ENCODE data around the gene SSX4B.
"Not testable (repeated sequence)": the region's sequence is repeated elsewhere in the genome, so short reads cannot be mapped to it uniquely, and the experiment has no call there.

Gene SSX4B

DNA sequence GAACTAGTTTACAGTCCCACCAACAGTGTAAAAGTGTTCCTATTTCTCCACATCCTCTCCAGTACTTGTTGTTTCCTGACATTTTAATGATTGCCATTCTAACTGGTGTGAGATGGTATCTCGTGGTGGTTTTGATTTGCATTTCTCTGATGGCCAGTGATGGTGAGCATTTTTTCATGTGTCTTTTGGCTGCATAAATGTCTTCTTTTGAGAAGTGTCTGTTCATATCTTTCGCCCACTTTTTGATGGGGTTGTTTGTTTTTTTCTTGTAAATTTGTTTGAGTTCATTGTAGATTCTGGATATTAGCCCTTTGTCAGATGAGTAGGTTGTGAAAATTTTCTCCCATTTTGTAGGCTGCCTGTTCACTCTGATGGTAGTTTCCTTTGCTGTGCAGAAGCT is 14.8 kb downstream of the SSX4B start:
- not testable (repeated sequence) for H3K36me3 ChIP-seq (ENCODE audit: low read length); H3K9me2 ChIP-seq (replicated peaks; ENCODE audit: insufficient read depth, low read length); H3K27ac ChIP-seq (ENCODE audit: low read depth, low read length); H4K20me1 ChIP-seq (ENCODE audit: low read depth, low read length); H3K9me3 ChIP-seq (ENCODE audit: insufficient read depth, low read length); H3F3A ChIP-seq (ENCODE audit: insufficient read depth); H3K4me2 ChIP-seq (ENCODE audit: low read depth, low read length, poor library complexity, severe bottlenecking); H3K9ac ChIP-seq (ENCODE audit: low read length); H3K79me2 ChIP-seq (ENCODE audit: insufficient read depth, low read length); H2AFZ ChIP-seq (ENCODE audit: low read depth, low read length, severe bottlenecking); H3K4me3 ChIP-seq (ENCODE audit: insufficient read depth, low read length, poor library complexity, severe bottlenecking); H3K27me3 ChIP-seq (ENCODE audit: low read length)

DNA sequence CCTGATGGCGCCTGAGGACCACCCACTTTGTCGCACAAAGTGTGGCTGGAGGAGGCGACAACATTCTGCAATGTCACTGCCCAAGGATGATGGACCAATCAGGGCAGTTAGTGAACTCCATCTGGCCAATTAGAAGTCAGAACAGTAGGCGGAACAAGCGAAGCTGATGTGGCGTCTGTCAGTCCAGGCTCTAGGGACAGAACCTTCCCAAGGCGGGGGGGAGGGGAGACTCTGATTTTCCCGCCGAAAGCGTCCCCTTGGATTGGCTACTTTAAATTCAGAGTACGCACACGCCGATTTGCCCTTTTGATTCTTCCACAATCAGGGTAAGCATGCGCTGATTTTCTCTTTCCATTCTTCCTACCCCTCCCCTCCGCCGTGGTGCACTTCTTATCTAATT is 28.5 kb downstream of the SSX4B start, which contains the start of gene SSX4:
TSS of gene SSX4 (plus strand) at position 301 of the 400 bp plus-strand sequence. CDS start 515 bp downstream, outside the sequence.
- H3K79me2 ChIP-seq (ENCODE audit: insufficient read depth, low read length); H3K9me2 ChIP-seq (replicated peaks; ENCODE audit: insufficient read depth, low read length); H2AFZ ChIP-seq (ENCODE audit: low read depth, low read length, severe bottlenecking); H3K9me3 ChIP-seq (ENCODE audit: insufficient read depth, low read length); H4K20me1 ChIP-seq (ENCODE audit: low read depth, low read length); H3K9ac ChIP-seq (ENCODE audit: low read length); H3F3A ChIP-seq (ENCODE audit: insufficient read depth); H3K27me3 ChIP-seq (ENCODE audit: low read length); H3K27ac ChIP-seq (ENCODE audit: low read depth, low read length); H3K36me3 ChIP-seq (ENCODE audit: low read length); H3K4me3 ChIP-seq (ENCODE audit: insufficient read depth, low read length, poor library complexity, severe bottlenecking); H3K4me2 ChIP-seq (ENCODE audit: low read depth, low read length, poor library complexity, severe bottlenecking): not testable (repeated sequence)

DNA sequence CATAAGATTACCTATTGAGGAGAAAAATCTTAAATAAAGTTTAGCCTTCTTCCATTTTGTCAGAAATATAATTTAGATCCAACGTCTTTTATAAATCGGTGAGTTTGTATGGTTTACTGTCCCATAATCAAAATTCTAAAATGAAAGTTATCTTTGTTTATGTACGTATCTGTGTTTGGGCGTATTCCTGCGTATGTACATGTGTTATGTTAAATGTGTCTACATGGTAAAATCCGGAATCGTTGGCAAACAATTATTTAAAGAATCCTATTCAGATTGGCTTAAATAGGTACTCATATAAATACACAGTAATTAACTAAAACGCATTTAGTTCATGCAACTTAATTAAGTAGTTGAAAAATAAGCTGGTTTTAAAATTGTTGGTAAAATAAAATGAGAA is 41.4 kb downstream of the SSX4B start:
- not testable (repeated sequence) for H3K27ac ChIP-seq (ENCODE audit: low read depth, low read length); H3F3A ChIP-seq (ENCODE audit: insufficient read depth); H3K4me2 ChIP-seq (ENCODE audit: low read depth, low read length, poor library complexity, severe bottlenecking); H3K36me3 ChIP-seq (ENCODE audit: low read length); H3K9me2 ChIP-seq (replicated peaks; ENCODE audit: insufficient read depth, low read length); H4K20me1 ChIP-seq (ENCODE audit: low read depth, low read length); H3K27me3 ChIP-seq (ENCODE audit: low read length); H3K79me2 ChIP-seq (ENCODE audit: insufficient read depth, low read length); H3K9ac ChIP-seq (ENCODE audit: low read length); H3K4me3 ChIP-seq (ENCODE audit: insufficient read depth, low read length, poor library complexity, severe bottlenecking); H3K9me3 ChIP-seq (ENCODE audit: insufficient read depth, low read length); H2AFZ ChIP-seq (ENCODE audit: low read depth, low read length, severe bottlenecking)

DNA sequence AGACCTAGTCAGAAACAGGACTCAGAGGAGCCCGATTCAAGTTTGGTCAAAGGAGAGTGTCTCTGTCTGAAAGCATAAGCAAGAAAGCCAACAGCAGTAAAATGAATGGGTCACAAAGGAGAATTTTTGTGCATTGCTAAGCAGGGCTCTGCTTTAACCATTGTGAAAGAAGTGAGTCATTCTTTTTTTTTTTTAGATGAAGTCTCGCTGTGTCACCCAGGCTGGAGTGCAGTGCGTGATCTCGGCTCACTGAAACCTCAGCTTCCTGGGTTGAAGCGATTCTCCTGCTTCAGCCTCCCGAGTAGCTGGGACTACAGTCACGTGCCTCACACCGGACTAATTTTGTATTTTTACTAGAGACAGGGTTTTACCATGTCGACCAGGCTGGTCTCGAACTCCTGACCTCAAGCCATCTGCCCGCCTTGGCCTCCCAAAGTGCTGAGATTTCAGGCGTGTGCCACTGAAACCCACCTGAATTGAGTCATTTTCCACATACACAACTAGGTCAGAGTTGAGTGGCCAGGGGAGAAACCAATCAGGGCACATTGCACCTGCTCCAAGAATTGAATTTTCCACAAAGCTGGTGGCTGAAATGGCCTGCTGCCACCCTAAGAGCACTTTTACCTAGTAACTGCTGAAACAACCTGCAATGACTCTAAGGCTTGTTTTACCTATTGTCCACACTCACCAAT is 43.9 kb downstream of the SSX4B start:
- H3K27me3 ChIP-seq (ENCODE audit: low read length); H3K27ac ChIP-seq (ENCODE audit: low read depth, low read length); H3K9ac ChIP-seq (ENCODE audit: low read length); H3K9me2 ChIP-seq (replicated peaks; ENCODE audit: insufficient read depth, low read length); H3K4me2 ChIP-seq (ENCODE audit: low read depth, low read length, poor library complexity, severe bottlenecking); H3K36me3 ChIP-seq (ENCODE audit: low read length); H3K9me3 ChIP-seq (ENCODE audit: insufficient read depth, low read length); H2AFZ ChIP-seq (ENCODE audit: low read depth, low read length, severe bottlenecking); H3K4me3 ChIP-seq (ENCODE audit: insufficient read depth, low read length, poor library complexity, severe bottlenecking); H4K20me1 ChIP-seq (ENCODE audit: low read depth, low read length); H3K79me2 ChIP-seq (ENCODE audit: insufficient read depth, low read length); H3F3A ChIP-seq (ENCODE audit: insufficient read depth): not testable (repeated sequence)

DNA sequence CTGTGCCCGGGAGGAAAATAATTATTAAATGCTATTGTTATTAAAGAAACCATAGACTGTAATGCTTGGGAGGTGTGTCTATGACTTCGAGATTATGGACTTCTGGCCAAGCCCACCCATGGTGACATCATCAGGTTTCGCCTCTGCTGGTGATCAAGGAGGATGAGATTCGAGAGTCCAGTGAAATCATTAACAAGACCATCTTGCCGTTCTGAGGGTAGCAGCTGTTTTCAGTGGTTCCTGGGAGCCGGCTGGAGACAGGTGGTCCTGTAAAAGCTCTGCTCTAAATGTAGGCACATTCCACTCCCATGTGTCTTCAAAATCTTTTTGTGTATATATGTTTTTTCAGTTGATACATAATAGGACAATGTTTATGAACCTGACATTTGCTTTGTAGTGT is 52.5 kb downstream of the SSX4B start:
- not testable (repeated sequence) for H3K9ac ChIP-seq (ENCODE audit: low read length); H3F3A ChIP-seq (ENCODE audit: insufficient read depth); H3K4me3 ChIP-seq (ENCODE audit: insufficient read depth, low read length, poor library complexity, severe bottlenecking); H3K27ac ChIP-seq (ENCODE audit: low read depth, low read length); H2AFZ ChIP-seq (ENCODE audit: low read depth, low read length, severe bottlenecking); H3K4me2 ChIP-seq (ENCODE audit: low read depth, low read length, poor library complexity, severe bottlenecking); H3K27me3 ChIP-seq (ENCODE audit: low read length); H4K20me1 ChIP-seq (ENCODE audit: low read depth, low read length); H3K9me2 ChIP-seq (replicated peaks; ENCODE audit: insufficient read depth, low read length); H3K9me3 ChIP-seq (ENCODE audit: insufficient read depth, low read length); H3K36me3 ChIP-seq (ENCODE audit: low read length); H3K79me2 ChIP-seq (ENCODE audit: insufficient read depth, low read length)

DNA sequence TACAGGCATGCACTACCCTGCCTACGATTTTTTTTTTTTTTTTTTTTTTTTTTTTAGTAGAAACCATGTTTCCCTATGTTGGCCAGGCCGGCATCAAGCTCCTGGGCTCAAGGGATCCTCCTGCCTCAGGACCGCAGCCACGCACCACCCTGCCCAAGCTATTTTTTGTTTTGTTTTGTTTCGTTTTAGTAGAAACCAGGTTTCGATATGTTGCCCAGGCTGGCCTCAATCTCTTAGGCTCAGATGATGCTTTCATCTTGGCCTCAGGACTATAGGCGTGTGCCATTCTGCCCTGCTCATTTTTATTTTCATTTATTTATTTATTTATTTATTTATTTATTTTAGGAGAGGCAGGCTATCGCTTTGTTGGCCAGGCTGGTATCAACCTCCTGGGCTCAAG is 54.1 kb downstream of the SSX4B start:
- H3K9me3 ChIP-seq (ENCODE audit: insufficient read depth, low read length): no peaks in the 10 kb centered on the region
- H2AFZ ChIP-seq (ENCODE audit: low read depth, low read length, severe bottlenecking): no peak overlapping the region
- H3K36me3 ChIP-seq (ENCODE audit: low read length): no peaks in the 10 kb centered on the region
- no peak overlapping the region for H3K9ac ChIP-seq (ENCODE audit: low read length)
- no peaks in the 10 kb centered on the region for H3K79me2 ChIP-seq (ENCODE audit: insufficient read depth, low read length)
- H3K27me3 ChIP-seq (ENCODE audit: low read length): no peaks in the 10 kb centered on the region
- H3F3A ChIP-seq (ENCODE audit: insufficient read depth): no peaks in the 10 kb centered on the region
- H3K4me3 ChIP-seq (ENCODE audit: insufficient read depth, low read length, poor library complexity, severe bottlenecking): no peak overlapping the region
- H3K9me2 ChIP-seq (replicated peaks; ENCODE audit: insufficient read depth, low read length): no peaks in the 10 kb centered on the region
- H4K20me1 ChIP-seq (ENCODE audit: low read depth, low read length): no peaks in the 10 kb centered on the region
- no peak overlapping the region for H3K27ac ChIP-seq (ENCODE audit: low read depth, low read length)
- TF ChIP-seq, protein P1, sequence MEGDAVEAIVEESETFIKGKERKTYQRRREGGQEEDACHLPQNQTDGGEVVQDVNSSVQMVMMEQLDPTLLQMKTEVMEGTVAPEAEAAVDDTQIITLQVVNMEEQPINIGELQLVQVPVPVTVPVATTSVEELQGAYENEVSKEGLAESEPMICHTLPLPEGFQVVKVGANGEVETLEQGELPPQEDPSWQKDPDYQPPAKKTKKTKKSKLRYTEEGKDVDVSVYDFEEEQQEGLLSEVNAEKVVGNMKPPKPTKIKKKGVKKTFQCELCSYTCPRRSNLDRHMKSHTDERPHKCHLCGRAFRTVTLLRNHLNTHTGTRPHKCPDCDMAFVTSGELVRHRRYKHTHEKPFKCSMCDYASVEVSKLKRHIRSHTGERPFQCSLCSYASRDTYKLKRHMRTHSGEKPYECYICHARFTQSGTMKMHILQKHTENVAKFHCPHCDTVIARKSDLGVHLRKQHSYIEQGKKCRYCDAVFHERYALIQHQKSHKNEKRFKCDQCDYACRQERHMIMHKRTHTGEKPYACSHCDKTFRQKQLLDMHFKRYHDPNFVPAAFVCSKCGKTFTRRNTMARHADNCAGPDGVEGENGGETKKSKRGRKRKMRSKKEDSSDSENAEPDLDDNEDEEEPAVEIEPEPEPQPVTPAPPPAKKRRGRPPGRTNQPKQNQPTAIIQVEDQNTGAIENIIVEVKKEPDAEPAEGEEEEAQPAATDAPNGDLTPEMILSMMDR (IDR thresholded peaks at IDR 0.05; ENCODE audit: insufficient read depth, low read length, poor library complexity, severe bottlenecking): no peak
- no peak for TF ChIP-seq EZH2phosphoT487 (conservative IDR thresholded peaks at IDR 0.05; ENCODE audit: low read length)
- H3K4me2 ChIP-seq (ENCODE audit: low read depth, low read length, poor library complexity, severe bottlenecking): no peak overlapping the region

DNA sequence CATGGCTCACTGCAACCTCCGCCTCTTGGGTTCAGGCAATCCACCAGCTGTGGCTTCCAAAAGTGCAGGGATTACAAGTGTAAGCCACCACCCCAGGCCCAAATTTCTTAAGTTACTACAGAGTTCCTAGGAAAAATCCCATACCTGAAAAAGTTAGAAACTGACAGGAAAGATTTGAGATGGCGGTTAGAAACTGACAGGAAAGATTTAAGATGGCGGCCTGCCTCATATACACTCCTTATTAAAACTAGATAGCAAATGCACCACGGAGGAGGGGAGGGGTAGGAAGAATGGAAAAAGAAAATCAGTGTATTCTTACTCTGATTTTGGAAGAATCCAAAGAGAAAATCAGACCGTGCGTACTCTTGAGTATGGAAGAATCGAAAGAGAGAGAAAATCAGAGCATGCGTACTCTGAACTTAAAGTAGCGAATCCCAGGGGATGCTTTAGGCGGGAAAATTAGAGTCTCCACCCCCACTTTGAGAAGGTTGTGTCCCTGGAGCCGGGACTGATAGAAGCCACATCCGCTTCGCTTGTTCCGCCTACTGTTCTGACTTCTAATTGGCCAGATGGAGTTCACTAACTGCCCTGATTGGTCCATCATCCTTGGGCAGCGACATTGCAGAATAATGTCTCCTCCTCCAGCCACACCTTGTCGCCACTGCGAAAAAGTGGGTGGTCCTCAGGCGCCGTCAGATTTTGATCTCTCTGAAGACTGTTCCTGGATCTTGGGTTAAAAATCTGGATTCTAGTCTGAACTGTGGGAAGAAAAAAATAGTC is 55.3 kb downstream of the SSX4B start, which contains the start of gene SSX3:
TSS of gene SSX3 (minus strand) at position 389 of the 780 bp plus-strand sequence. CDS start 1,454 bp downstream, outside the sequence.
- H3K36me3 ChIP-seq (ENCODE audit: low read length); H3K27me3 ChIP-seq (ENCODE audit: low read length); H4K20me1 ChIP-seq (ENCODE audit: low read depth, low read length); H3K9me3 ChIP-seq (ENCODE audit: insufficient read depth, low read length); H3K4me3 ChIP-seq (ENCODE audit: insufficient read depth, low read length, poor library complexity, severe bottlenecking); H3K9me2 ChIP-seq (replicated peaks; ENCODE audit: insufficient read depth, low read length); H2AFZ ChIP-seq (ENCODE audit: low read depth, low read length, severe bottlenecking); H3F3A ChIP-seq (ENCODE audit: insufficient read depth); H3K4me2 ChIP-seq (ENCODE audit: low read depth, low read length, poor library complexity, severe bottlenecking); H3K27ac ChIP-seq (ENCODE audit: low read depth, low read length); H3K79me2 ChIP-seq (ENCODE audit: insufficient read depth, low read length); H3K9ac ChIP-seq (ENCODE audit: low read length): not testable (repeated sequence)
